HepG2 (cell line): ENCODE results near the gene ENO3. TPM values are rescaled to one million over a fixed set of nuclear protein-coding genes. Genes with fewer than 3 reads are reported as not detected.

Source experiments
- AGO2 ChIP-seq: fragments of 200-400 bp; formaldehyde crosslinking; optimal IDR thresholded peaks from 2 replicates; pipeline ENCODE3; 2017; ENCODE audit warnings: mild to moderate bottlenecking, low read depth, low read length, moderate library complexity
- CSRNP1 ChIP-seq: sonication (generic); formaldehyde crosslinking; IDR thresholded peaks from 2 replicates; pipeline ENCODE4 v1.8.1; 2023; ENCODE audit warnings: mild to moderate bottlenecking, missing genetic modification reagents
- HDAC1 ChIP-seq: sonication (generic); formaldehyde crosslinking; IDR thresholded peaks from 2 replicates; pipeline ENCODE4 v1.5.1; 2020; ENCODE audit warnings: mild to moderate bottlenecking, missing genetic modification reagents
- HNF1B ChIP-seq: sonication (generic); formaldehyde crosslinking; IDR thresholded peaks from 2 replicates; pipeline ENCODE4 v1.5.1; 2020; ENCODE audit warnings: mild to moderate bottlenecking, moderate library complexity, missing genetic modification reagents
- ISL2 ChIP-seq: sonication (generic); formaldehyde crosslinking; IDR thresholded peaks from 2 replicates; pipeline ENCODE4 v1.5.0; 2020; ENCODE audit warnings: missing genetic modification reagents
- KDM2A ChIP-seq: sonication (generic); formaldehyde crosslinking; IDR thresholded peaks from 2 replicates; pipeline ENCODE4 v1.4.0; 2020; ENCODE audit warnings: low read depth, missing genetic modification reagents, borderline replicate concordance
- MTA1 ChIP-seq: sonication (generic); formaldehyde crosslinking; IDR thresholded peaks from 2 replicates; pipeline ENCODE4 v1.4.0; 2020; ENCODE audit warnings: missing genetic modification reagents, mild to moderate bottlenecking, borderline replicate concordance
- PRDM15 ChIP-seq: sonication (generic); formaldehyde crosslinking; IDR thresholded peaks from 2 replicates; pipeline ENCODE4 v1.4.0; 2020; ENCODE audit warnings: missing genetic modification reagents
- TEAD2 ChIP-seq: sonication (generic); formaldehyde crosslinking; IDR thresholded peaks from 2 replicates; pipeline ENCODE4 v1.9.0; 2021; ENCODE audit warnings: missing genetic modification reagents
- TERF1 ChIP-seq: sonication (generic); formaldehyde crosslinking; IDR thresholded peaks from 2 replicates; pipeline ENCODE4 v1.8.0; 2022; ENCODE audit warnings: mild to moderate bottlenecking, missing genetic modification reagents, moderate library complexity
- TFAP4 ChIP-seq: sonication (generic); IDR thresholded peaks from 2 replicates; pipeline ENCODE4 v1.6.1; 2016; ENCODE audit warnings: low read depth, borderline replicate concordance
- ZEB1 ChIP-seq: IDR thresholded peaks from 2 replicates; pipeline ENCODE4 v1.6.1; 2012; ENCODE audit warnings: mild to moderate bottlenecking, low read depth, inconsistent platforms; ENCODE audit not compliant: insufficient replicate concordance
- ZNF124 ChIP-seq: sonication (generic); formaldehyde crosslinking; IDR thresholded peaks from 2 replicates; pipeline ENCODE4 v1.4.0; 2020; ENCODE audit warnings: missing genetic modification reagents
- ZNF20 ChIP-seq: sonication (generic); formaldehyde crosslinking; IDR thresholded peaks from 2 replicates; pipeline ENCODE4 v1.4.0; 2020; ENCODE audit warnings: mild to moderate bottlenecking, moderate library complexity, missing genetic modification reagents
- ZNF251 ChIP-seq: sonication (generic); formaldehyde crosslinking; IDR thresholded peaks from 2 replicates; pipeline ENCODE4 v1.9.0; 2021; ENCODE audit warnings: mild to moderate bottlenecking, missing genetic modification reagents
- ZNF275 ChIP-seq: sonication (generic); formaldehyde crosslinking; IDR thresholded peaks from 2 replicates; pipeline ENCODE4 v1.8.0; 2022; ENCODE audit warnings: missing genetic modification reagents, mild to moderate bottlenecking, inconsistent platforms, borderline replicate concordance
- ZNF468 ChIP-seq: sonication (generic); formaldehyde crosslinking; IDR thresholded peaks from 2 replicates; pipeline ENCODE4 v1.8.0; 2022; ENCODE audit warnings: mild to moderate bottlenecking, moderate library complexity, missing genetic modification reagents
- ZNF564 ChIP-seq: sonication (generic); formaldehyde crosslinking; IDR thresholded peaks from 2 replicates; pipeline ENCODE4 v1.8.1; 2023; ENCODE audit warnings: mild to moderate bottlenecking, missing genetic modification reagents
- ZNF709 ChIP-seq: sonication (generic); formaldehyde crosslinking; IDR thresholded peaks from 2 replicates; pipeline ENCODE4 v1.5.0; 2020; ENCODE audit warnings: mild to moderate bottlenecking, missing genetic modification reagents
- ZNF724P ChIP-seq: sonication (generic); formaldehyde crosslinking; IDR thresholded peaks from 2 replicates; pipeline ENCODE4 v1.8.0; 2022; ENCODE audit warnings: missing genetic modification reagents, borderline replicate concordance
- ZNF749 ChIP-seq: sonication (generic); formaldehyde crosslinking; IDR thresholded peaks from 2 replicates; pipeline ENCODE4 v1.8.0; 2022; ENCODE audit warnings: mild to moderate bottlenecking, missing genetic modification reagents, moderate library complexity, borderline replicate concordance
- polyA plus RNA-seq, 8 experiments: library from polyadenylated mRNA; depleted of rRNA in 3 of 8; stranded (reverse) in 7 of 8; unstranded in 1 of 8; fragments of >200 nt; fragmentation: Illumina TruSeq in 4 of 8; extraction: Trizol in 4 of 8; gene quantifications; 2 replicates each; pipeline versions ENCODE4 v1.2.1 to v1.2.3, GENCODE V29; 2011 to 2016; ENCODE audit warnings: low read depth in 4 of 8, missing spikeins in 1 of 8, mixed read lengths in 1 of 8; ENCODE audit not compliant: insufficient read depth in 1 of 8
- total RNA-seq, 5 experiments: library from RNA; depleted of rRNA; stranded (reverse); fragments of >200 nt; fragmentation: Illumina TruSeq; extraction: Trizol; gene quantifications; 2 replicates each; pipeline ENCODE4 v1.2.3, GENCODE V29; 2016; ENCODE audit warnings: low read depth in 1 of 5

The ENO3 gene
- total and polyA plus RNA-seq, 2 of the 13 experiments (the other 11 are each of a cell fraction or from before 2014, with no cell fraction given): 59.8 to 69.8 TPM

GRCh38 chr17:4939546-4939795 lies 11.4 kb upstream of the ENO3 start (continued):
- 0 out of 2 replicates have a peak, but pooled peaks have one; percentile 45 for TF ChIP-seq PRDM15 (CRISPR knock-in tag)
- TF ChIP-seq TEAD2 (CRISPR knock-in tag): no peak
- no peak for TF ChIP-seq MTA1 (CRISPR knock-in tag)
- no peak for TF ChIP-seq ZNF275 (CRISPR knock-in tag)
- no peak for TF ChIP-seq ZNF468 (CRISPR knock-in tag)
- TF ChIP-seq ISL2: peak; percentile 36; the same call in 1 of the 2 replicates
- 0 out of 2 replicates have a peak, but pooled peaks have one; percentile 40 for TF ChIP-seq ZNF749 (CRISPR knock-in tag)
- TF ChIP-seq HNF1B (CRISPR knock-in tag): no peak
- TF ChIP-seq ZNF709: no peak
- peak; percentile 83 for TF ChIP-seq AGO2
- TF ChIP-seq TFAP4: no peak
- no peak for TF ChIP-seq ZNF124 (CRISPR knock-in tag)
- no peak for TF ChIP-seq ZNF20 (CRISPR knock-in tag)
- TF ChIP-seq ZNF251 (CRISPR knock-in tag): no peak
- TF ChIP-seq TERF1 (CRISPR knock-in tag): no peak
- TF ChIP-seq CSRNP1 (CRISPR knock-in tag): no peak
- peak; percentile 67; the same call in 1 of the 2 replicates for TF ChIP-seq HDAC1
- TF ChIP-seq ZEB1: peak; percentile 48
- no peak for TF ChIP-seq ZNF564 (CRISPR knock-in tag)
- TF ChIP-seq ZNF724P (CRISPR knock-in tag): no peak
- no peak for TF ChIP-seq KDM2A (CRISPR knock-in tag)
